SH-SY5Y (cell line): Measurements from ENCODE around the gene HORMAD2.

ENCODE experiments used
- GATA2 ChIP-seq: IDR thresholded peaks from 2 replicates; pipeline ENCODE4 v1.6.1; 2011; ENCODE audit warnings: mild to moderate bottlenecking, low read depth, low read length
- GATA3 ChIP-seq: IDR thresholded peaks from 2 replicates; pipeline ENCODE4 v1.6.1; 2011; ENCODE audit warnings: low read depth, mild to moderate bottlenecking, low read length, moderate library complexity

Gene HORMAD2

DNA sequence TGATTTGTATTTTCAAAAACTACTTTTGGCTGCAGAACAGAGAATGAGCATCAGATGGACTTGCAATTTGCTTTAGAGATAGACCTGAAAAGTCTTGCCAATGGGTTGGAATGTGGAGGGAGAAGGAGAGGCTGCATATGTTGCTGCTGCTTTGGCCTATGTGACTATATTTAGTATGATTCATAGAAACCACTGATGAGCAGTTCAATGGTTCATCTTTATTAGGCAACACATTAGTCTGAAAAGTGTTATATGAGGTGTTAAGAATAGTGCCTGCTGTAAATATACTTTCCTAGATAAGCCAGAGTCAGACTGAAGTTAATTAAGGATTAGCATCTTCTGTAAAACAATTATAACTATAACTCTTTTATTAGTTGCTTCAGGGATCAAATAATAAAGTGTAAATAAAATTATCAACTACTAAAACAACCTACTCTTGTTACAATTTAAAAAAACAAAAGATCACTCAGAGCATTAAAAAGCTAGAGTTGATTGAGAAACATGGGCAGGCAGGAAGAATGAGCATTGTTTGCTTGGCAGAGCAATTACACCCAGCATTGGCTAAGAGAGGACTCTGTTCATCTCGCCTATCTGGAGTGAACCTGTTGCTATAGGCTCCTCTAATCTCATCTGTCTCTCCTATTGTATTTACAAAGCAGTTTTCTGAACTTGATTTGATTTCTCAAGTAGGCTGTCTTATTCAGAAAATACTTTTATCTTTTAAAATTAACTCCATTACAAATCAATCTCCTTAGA, 36.3 kb downstream of the HORMAD2 start:
- TF ChIP-seq GATA3 (no peak), GATA2 (no peak)

DNA sequence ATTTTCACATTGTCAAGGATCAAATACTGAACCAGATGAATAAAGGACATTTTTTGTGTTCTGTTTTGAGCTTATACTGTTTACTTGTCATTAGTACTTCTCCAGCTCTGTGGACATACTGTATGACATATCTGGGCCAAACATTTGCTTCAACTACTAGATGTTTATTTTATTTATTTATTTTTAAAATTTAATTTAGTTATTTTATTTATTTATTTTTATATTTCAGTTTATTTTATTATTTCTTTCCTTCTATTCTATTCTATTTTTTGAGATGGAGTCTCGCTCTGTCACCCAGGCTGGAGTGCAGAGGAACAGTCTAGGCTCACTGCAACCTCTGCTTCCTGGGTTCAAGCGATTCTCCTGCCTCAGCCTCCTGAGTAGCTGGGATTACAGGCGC, 37.0 kb downstream of the HORMAD2 start:
- no peak for TF ChIP-seq GATA3
- no peak for TF ChIP-seq GATA2

DNA sequence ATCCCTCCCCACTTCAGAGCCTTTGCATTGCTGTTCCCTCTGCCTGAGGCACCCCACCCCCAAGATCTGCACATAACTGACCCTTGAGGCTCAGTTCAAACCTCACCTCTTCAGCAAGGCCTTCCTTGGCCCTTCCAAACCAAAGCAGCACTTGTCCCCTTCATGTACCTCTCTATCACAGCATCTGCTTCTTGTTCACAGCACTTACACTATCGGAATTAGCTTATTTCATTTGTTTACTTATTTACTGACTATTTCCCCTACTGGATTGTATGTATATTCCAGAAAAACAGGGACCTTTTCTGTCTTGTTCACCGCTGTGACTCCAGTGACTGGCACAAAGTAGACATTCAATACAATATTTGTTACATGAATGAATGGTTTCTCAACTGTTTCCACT, 38.0 kb downstream of the HORMAD2 start:
- TF ChIP-seq GATA2 (no peak), GATA3 (no peak)

DNA sequence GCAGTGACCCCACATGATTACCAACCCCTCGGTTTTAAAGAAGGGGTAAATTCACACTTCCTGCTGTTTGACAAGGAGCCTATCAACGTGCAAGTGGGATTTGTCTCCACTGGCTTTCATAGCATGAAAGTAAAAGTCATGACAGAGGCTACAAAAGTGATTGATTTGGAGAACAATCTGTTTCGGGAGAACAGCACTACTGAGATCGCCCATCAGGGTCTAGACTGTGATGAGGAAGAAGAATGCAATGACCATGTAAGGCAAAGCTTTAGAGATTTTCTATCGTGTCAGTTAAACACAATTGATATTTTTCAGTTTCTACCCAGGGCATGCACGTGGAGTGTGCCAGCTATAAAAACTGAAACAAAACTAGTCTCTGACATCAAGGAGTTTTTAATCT, 41.7 kb downstream of the HORMAD2 start:
- TF ChIP-seq GATA3 (no peak), GATA2 (no peak)

DNA sequence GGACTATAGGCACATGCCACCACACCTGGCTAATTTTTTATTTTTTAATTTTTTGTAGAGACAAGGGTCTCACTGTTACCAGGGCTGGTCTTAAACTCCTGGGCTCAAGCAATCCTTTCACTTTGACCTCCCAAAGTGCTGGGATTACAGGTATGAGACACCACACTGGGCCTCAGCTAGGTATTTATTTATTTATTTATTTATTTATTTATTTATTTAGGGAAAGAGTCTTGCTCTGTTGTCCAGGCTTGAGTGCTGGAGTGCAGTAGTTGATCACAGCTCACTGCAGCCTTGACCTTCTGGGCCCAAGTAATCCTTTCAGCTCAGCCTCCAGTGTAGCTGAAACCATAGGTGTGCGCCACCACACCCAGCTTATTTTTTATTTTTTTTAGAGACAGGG, 43.2 kb downstream of the HORMAD2 start:
- TF ChIP-seq GATA2 (no peak), GATA3 (no peak)

DNA sequence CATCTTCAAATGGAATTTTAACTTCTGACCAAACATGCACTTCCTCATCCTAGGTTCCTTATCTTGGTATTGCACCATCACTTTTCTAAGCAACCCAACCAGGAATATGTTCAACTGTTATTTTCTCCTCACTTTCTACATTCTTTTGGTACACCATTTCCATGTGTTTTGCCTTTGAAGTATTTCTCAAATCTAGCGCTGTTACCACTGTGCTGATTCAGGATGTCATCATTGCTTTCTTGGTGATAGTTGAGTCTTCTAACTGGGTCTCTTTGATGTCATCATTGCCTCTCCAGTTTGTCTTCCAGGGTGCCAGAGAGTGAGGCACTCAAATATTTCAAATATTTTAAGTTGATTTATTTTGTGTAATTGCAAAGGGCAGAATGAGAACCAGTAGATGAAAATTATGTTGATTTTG, 47.5 kb downstream of the HORMAD2 start:
- TF ChIP-seq GATA3 (no peak), GATA2 (no peak)

DNA sequence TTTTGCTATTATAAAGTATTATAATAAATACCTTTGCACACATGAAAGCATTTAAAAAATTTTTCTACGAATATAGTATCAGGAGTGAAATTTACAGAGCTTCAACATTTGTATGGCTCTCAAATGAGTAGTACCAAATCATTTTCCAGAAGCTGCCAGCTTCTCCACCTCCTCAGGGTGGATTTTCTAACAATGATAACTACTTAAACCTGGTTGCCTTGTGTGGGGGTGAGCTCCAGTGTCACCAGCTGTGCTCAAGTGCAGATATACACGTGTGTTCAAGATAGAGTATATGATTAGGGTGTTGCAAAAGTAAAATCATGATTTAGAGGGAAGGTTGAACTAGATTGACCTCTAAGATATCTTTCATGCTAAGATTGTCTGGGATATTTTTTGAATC, 48.2 kb downstream of the HORMAD2 start:
- no peak for TF ChIP-seq GATA2
- TF ChIP-seq GATA3 = no peak

DNA sequence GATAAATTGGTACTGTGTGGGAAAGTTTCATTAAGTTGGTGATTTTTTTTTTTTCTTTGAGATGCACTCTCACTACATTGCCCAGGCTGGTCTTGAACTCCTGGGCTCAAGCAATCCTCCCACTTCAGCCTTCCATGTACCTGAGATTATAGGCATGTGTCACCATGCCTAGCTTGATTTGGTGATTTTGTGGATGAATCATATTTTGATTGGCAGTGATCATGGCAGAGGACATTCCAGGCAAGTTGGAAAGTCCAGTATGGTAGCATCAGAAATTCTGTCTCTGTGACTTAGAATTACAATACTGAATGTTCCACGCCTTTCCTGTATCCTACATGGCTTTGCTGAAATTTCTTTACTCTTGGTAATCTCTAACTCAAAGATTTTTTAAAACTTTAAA, 49.4 kb downstream of the HORMAD2 start:
- TF ChIP-seq GATA3 (no peak), GATA2 (no peak)

DNA sequence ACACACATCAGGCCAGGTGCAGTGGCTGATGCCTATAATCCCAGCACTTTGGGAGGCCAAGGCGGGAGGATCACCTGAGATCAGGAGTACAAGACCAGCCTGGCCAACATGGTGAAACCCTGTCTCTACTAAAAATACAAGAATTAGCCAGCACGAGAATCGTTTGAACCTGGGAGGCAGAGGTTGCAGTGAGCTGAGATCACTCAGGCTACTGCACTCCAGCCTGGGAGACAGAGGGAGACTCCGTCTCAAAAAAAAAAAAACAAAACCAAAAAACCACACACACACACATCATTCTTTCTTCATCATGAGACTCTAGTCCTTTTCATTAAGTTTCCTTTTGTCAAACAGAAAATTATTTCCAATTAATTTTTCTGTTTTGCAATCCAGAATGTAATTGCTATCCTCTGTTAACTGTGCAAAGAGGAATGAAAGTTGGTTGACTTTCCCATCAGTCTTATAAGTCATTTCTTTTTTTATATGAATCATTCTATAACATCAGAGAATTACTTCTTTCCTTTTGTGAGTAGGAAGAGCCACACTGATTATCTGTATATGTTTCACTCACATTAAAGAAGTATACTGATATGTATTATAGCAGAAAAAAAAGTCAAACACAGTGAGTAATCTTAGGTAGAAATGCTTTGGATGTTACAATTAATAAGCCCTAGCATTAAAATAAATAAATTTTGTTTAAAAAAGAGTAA, 52.2 kb downstream of the HORMAD2 start:
- TF ChIP-seq GATA2 (no peak), GATA3 (no peak)

DNA sequence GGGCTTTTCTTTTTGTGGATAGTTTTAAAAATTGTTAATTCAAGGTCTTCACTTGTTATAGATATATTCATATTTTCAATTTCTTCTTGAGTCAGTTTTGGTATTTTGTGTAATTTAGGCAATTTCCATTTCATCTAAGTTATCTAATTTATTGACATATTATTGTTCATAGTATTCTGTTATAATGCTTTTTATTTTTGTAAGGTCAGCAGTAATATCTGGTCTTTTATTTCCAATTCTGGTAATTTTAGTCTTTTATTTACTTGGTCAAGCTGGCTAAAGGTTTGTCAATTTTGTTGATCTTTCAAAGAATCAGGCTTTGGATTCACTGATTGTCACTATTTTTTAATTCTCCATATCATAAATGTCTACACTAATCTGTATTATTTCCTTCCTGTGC, 60.1 kb downstream of the HORMAD2 start:
- no peak for TF ChIP-seq GATA3
- no peak for TF ChIP-seq GATA2

DNA sequence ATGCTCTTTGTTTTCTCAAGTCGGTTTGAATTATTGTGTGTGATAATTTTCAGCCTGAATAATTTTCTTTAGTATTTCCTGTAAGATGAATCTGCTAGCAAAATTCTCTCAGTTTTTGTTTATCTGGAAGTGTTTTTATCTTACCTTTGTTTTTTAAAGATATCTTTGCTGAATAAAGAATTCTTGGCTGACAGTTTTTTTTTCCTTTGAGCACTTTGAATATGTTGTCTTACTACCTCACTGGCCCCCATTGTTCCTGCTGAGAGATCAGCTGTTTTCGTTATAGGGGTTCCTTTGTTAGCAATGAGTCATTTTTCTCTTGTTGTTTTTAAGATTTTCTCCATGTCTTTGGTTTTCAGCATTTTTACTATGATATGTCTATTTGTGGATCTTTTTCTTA, 63.0 kb downstream of the HORMAD2 start:
- TF ChIP-seq GATA3 (no peak), GATA2 (no peak)

DNA sequence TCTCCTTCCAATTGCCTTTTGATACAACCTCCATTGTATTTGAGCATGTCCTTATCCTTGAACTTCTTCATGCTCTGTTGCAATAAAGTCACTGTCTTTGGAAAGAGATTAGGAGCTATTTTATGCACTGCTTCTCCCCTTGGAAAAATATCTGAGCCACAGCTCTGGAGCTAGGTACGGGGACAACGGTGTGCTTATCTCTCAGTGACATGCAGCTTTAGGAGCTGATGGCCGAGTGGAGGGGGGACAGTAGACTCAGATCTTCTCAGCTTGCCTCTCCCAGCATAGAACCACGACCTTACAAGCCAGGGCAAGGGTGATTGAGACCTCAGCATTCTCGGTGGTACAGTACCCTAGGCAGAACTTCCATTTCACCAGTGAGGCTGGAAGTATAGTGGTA, 64.1 kb downstream of the HORMAD2 start:
- TF ChIP-seq GATA3 (no peak), GATA2 (no peak)

DNA sequence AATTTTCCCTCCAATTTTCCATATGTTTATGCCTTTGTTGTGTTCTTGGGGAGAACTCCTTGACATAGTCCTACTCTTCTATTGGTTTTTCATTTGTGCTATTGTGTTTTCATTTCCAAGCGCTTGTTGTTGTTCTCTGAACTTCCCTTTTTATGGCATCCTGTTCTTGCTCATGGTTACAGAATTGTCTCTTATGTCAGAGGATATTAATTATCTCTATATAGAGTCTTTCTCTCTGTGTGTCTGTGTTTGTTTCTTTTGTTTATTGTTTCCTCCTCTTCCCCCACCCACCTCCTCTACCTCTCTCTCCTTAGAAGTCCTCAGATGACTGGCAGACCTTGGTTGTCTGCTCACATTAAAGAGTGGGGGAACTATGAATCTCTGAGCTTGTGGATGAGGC, 69.9 kb downstream of the HORMAD2 start:
- TF ChIP-seq GATA2 (no peak), GATA3 (no peak)

DNA sequence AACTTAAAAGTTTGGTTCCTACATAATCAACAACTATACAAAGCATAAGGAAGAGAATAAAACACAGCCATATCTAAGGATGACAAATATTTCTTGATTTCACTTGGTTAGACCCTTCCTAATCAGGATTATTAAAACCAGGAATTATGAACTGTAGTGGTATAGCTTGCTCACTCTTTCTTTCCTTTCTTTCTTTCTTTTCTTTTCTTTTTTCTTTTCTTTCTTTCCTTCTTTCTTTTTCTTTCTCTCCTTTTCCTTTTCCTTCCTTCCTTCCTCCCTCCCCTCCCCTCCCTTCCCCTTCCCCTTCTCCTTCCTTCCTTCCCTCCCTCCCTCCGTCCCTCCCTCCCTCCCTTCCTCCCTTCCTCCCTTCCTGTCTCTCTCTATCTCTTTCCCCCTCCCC, 78.0 kb downstream of the HORMAD2 start:
- TF ChIP-seq GATA3 (no peak), GATA2 (no peak)
